B cell (primary cell): ENCODE results near the gene LRCOL1. TPM values are rescaled to one million over a fixed set of nuclear protein-coding genes. Genes with fewer than 3 reads are reported as not detected.

Source experiments
- ATAC-seq: fragments of 200-7000 bp; cut with Tn5 transposase; one replicate; pipeline ENCODE4 v1.10.0; 2021; ENCODE audit warnings: low read depth, mild to moderate bottlenecking, moderate number of reproducible peaks, moderate library complexity
- CTCF ChIA-PET: fragments of 350-600 bp; sonication (Branson Sonifier 250); formaldehyde crosslinking; loops from one replicate; lab custom pipeline; 2021; ENCODE audit warnings: antibody characterized with exemption, inconsistent platforms; lab: Charles Lee
- POLR2A ChIA-PET: fragments of 350-600 bp; sonication (Branson Sonifier 250); formaldehyde crosslinking; loops from one replicate; lab custom pipeline; 2021; ENCODE audit warnings: antibody characterized with exemption; lab: Charles Lee
- DNase-seq: peaks from one replicate; pipeline ENCODE4 v3.0.0; 2013
- H2AFZ ChIP-seq: 2 replicates; pipeline ENCODE4 v1.6.1; 2012; ENCODE audit warnings: mild to moderate bottlenecking, low read depth, low read length; ENCODE audit not compliant: insufficient read depth, poor library complexity, severe bottlenecking
- H3K27ac ChIP-seq, 2 donors: 1 replicate in 1 of 2; 2 replicates in 1 of 2; pipeline ENCODE4 v1.5.1; 2012 to 2013; ENCODE audit warnings: low read length in 2 of 2, mild to moderate bottlenecking in 2 of 2, moderate library complexity in 1 of 2
- H3K27me3 ChIP-seq, 4 experiments: fragments of 200-600 bp in 1 of 4; sonication (generic) in 1 of 4; replicated peaks in 1 of 4; 1 replicate in 2 of 4; 2 replicates in 2 of 4; pipeline versions ENCODE4 v1.6.1 to v1.7.0; 2013 to 2016; ENCODE audit warnings: low read length in 3 of 4, mild to moderate bottlenecking in 2 of 4, mixed read lengths in 1 of 4, moderate library complexity in 1 of 4; ENCODE audit not compliant: insufficient read depth in 4 of 4, control insufficient read depth in 3 of 4; ENCODE audit errors: control extremely low read depth in 1 of 4
- H3K36me3 ChIP-seq, 2 experiments: replicated peaks in 1 of 2; 1 replicate in 1 of 2; 2 replicates in 1 of 2; pipeline versions ENCODE4 v1.6.1 to v1.7.1; 2013; ENCODE audit warnings: low read length in 1 of 2; ENCODE audit not compliant: insufficient read depth in 2 of 2, control insufficient read depth in 1 of 2; ENCODE audit errors: control extremely low read depth in 1 of 2, extremely low read depth in 1 of 2
- H3K4me1 ChIP-seq, 2 donors: fragments of 200-600 bp in 1 of 2; sonication (generic) in 1 of 2; 1 replicate in 1 of 2; 2 replicates in 1 of 2; pipeline versions ENCODE4 v1.5.1 to v1.6.1; 2013 to 2017; ENCODE audit warnings: low read length in 2 of 2; ENCODE audit not compliant: control insufficient read depth in 2 of 2, insufficient read depth in 2 of 2
- H3K4me2 ChIP-seq: replicated peaks from 2 replicates; pipeline ENCODE3; 2012; ENCODE audit warnings: mild to moderate bottlenecking, low read depth, low read length; ENCODE audit not compliant: poor library complexity, severe bottlenecking
- H3K4me3 ChIP-seq, 5 experiments: fragments of 200-600 bp in 1 of 5; sonication (generic) in 1 of 5; 1 replicate in 3 of 5; 2 replicates in 2 of 5; pipeline versions ENCODE4 v1.5.1 to v1.7.0; 2011 to 2016; ENCODE audit warnings: low read length in 4 of 5, mild to moderate bottlenecking in 4 of 5, low read depth in 2 of 5, control low read depth in 1 of 5, moderate library complexity in 1 of 5; ENCODE audit not compliant: insufficient read depth in 1 of 5; ENCODE audit errors: control extremely low read depth in 1 of 5, extremely low read depth in 1 of 5
- H3K79me2 ChIP-seq: fragments of 200-600 bp; sonication (generic); one replicate; pipeline ENCODE4 v1.6.0; 2016; ENCODE audit warnings: low read length; ENCODE audit not compliant: control insufficient read depth, insufficient read depth
- H3K9ac ChIP-seq: fragments of 200-600 bp; sonication (generic); 2 replicates; pipeline ENCODE4 v1.6.1; 2017; ENCODE audit warnings: mild to moderate bottlenecking, low read length, moderate library complexity
- H3K9me3 ChIP-seq, 3 donors: one replicate each; pipeline versions ENCODE4 v1.6.1 to v1.7.1; 2013; ENCODE audit warnings: low read length in 2 of 3; ENCODE audit not compliant: control insufficient read depth in 2 of 3, insufficient read depth in 1 of 3; ENCODE audit errors: control extremely low read depth in 1 of 3
- H4K20me1 ChIP-seq: 2 replicates; pipeline ENCODE4 v1.6.0; 2012; ENCODE audit warnings: mild to moderate bottlenecking, low read length; ENCODE audit not compliant: insufficient read depth, control insufficient read depth, poor library complexity, severe bottlenecking
- H3K27ac Mint-ChIP-seq: one replicate; pipeline ENCODE4 v1.8.0; 2021; ENCODE audit warnings: mixed read lengths
- H3K27me3 Mint-ChIP-seq: one replicate; pipeline ENCODE4 v1.8.0; 2021; ENCODE audit warnings: mixed read lengths
- H3K4me1 Mint-ChIP-seq: one replicate; pipeline ENCODE4 v1.8.0; 2021; ENCODE audit warnings: mixed read lengths
- H3K4me3 Mint-ChIP-seq: one replicate; pipeline ENCODE4 v1.8.0; 2021; ENCODE audit warnings: mixed read lengths
- H3K9me3 Mint-ChIP-seq: one replicate; pipeline ENCODE4 v1.8.0; 2022; ENCODE audit warnings: mixed read lengths; ENCODE audit not compliant: insufficient read depth
- EZH2 ChIP-seq: IDR thresholded peaks from 2 replicates; pipeline ENCODE4 v1.6.1; 2012; ENCODE audit warnings: borderline replicate concordance, low read depth, mild to moderate bottlenecking, moderate library complexity, low read length; ENCODE audit not compliant: insufficient read depth, poor library complexity, severe bottlenecking
- WGBS: methylation state at CpG from one replicate; pipeline ENCODE4 v1.1.5; 2013; ENCODE audit warnings: missing lambda C conversion rate; ENCODE audit not compliant: insufficient coverage; 5-methylcytosine and 5-hydroxymethylcytosine counted together
- intact Hi-C: fragments of 100-400 bp; cut with micrococcal nuclease; formaldehyde crosslinking; loops from one replicate; pipeline ENCODE4 v1.10.0; 2022
- polyA plus RNA-seq: library from polyadenylated mRNA; depleted of rRNA; stranded (reverse); fragments of >200 nt; gene quantifications from 2 replicates; pipeline ENCODE4 v1.2.3, GENCODE V29; 2012
- total RNA-seq, 2 donors: library from RNA; stranded (reverse); fragments of 120-200 nt in 1 of 2; gene quantifications; 1 replicate in 1 of 2; 2 replicates in 1 of 2; pipeline versions ENCODE4 v1.2.3 to v1.2.4, GENCODE V29; 2013 to 2022
- TF ChIP-seq, protein P1 (sequence below): fragments of 200-600 bp; IDR thresholded peaks from one replicate; pipeline ENCODE4 v1.8.0; 2022; ENCODE audit warnings: antibody characterized with exemption, mild to moderate bottlenecking

LRCOL1 gene
- total and polyA plus RNA-seq, 2 donors (not counting 1 experiment from before 2014, with no cell fraction given), result not detected

DNA sequence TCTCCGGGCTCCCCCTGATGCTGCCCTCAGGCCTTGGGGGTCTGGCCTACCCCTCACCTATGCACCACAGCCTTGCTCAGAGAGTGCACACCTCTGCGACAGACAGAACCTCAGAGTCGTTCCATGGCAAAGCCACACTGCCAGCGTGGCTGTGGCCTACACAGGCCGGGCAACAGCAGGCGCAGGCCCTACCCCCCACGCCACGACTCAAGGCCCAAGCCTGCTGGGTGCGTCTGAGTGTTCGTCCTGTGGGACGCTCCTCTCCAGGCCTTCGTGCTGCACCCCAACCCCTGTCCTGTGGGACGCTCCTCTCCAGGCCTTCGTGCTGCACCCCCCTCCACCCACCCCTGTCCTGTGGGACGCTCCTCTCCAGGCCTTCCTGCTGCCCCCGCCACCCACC lies 54.2 kb downstream of the LRCOL1 start:
- Histone ChIP-seq H3K27ac (no peak overlapping the region), H3K4me3 (no peak overlapping the region), H3K27me3 (no peaks in the 10 kb centered on the region), H3K9ac (no peak overlapping the region), H3K36me3 (peaks cover 0 to 3% of the 10 kb centered on the region in 2 experiments), H2AFZ (no peak overlapping the region), H3K9me3 (peaks cover 0 to 7% (median 0%) of the 10 kb centered on the region in 3 donors), H3K4me2 (no peak overlapping the region), H3K4me1 (peaks cover 22 to 27% of the 10 kb centered on the region in 2 donors), H3K79me2 (peaks cover 4% of the 10 kb centered on the region), H4K20me1 (peaks cover 32% of the 10 kb centered on the region)
- TF ChIP-seq EZH2, result no peak
- TF ChIP-seq, protein P1, sequence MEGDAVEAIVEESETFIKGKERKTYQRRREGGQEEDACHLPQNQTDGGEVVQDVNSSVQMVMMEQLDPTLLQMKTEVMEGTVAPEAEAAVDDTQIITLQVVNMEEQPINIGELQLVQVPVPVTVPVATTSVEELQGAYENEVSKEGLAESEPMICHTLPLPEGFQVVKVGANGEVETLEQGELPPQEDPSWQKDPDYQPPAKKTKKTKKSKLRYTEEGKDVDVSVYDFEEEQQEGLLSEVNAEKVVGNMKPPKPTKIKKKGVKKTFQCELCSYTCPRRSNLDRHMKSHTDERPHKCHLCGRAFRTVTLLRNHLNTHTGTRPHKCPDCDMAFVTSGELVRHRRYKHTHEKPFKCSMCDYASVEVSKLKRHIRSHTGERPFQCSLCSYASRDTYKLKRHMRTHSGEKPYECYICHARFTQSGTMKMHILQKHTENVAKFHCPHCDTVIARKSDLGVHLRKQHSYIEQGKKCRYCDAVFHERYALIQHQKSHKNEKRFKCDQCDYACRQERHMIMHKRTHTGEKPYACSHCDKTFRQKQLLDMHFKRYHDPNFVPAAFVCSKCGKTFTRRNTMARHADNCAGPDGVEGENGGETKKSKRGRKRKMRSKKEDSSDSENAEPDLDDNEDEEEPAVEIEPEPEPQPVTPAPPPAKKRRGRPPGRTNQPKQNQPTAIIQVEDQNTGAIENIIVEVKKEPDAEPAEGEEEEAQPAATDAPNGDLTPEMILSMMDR, result no peak
- ATAC-seq (no peak), DNase-seq (no peak)
- no peak overlapping the region for H3K27ac Mint-ChIP-seq
- POLR2A ChIA-PET, result no interaction called here
- intact Hi-C loops, result no loop called here
- WGBS, result 89% methylated on average over 7 of the region's 16 CpGs
- H3K4me1 Mint-ChIP-seq, result peaks cover 23% of the 10 kb centered on the region
- CTCF ChIA-PET, result no interaction called here
- H3K4me3 Mint-ChIP-seq, result no peak overlapping the region
- no peaks in the 10 kb centered on the region for H3K27me3 Mint-ChIP-seq
- H3K9me3 Mint-ChIP-seq, result no peaks in the 10 kb centered on the region

DNA sequence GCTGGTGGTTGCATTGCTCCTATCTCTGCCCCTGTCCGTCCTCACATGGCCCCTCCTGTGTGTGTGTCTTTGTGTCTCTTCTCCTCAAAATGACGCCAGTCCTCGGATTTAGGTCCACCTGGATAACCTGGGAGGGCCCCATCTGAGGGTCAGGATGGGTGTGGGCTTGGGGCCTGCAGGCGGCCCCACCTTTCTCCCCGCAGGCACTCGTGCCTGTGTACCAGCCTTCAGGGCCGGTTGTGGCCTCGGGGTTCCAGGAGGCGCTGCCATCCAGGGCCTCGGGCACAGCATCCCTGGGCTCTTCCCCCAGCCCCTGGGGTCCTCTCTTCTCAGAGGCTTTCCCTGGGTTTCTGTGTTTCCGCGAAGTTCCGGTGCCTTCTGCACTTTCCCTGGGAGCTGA lies 54.7 kb downstream of the LRCOL1 start:
- H3K36me3 ChIP-seq, result peaks cover 0 to 3% of the 10 kb centered on the region in 2 experiments
- H3K9me3 ChIP-seq, result peaks cover 0 to 7% (median 0%) of the 10 kb centered on the region in 3 donors
- no peak overlapping the region for H2AFZ ChIP-seq
- no peak overlapping the region for H3K27ac Mint-ChIP-seq
- ATAC-seq (no peak), DNase-seq (no peak)
- peaks cover 26% of the 10 kb centered on the region for H4K20me1 ChIP-seq
- no peak overlapping the region for H3K27ac ChIP-seq
- intact Hi-C loops, result no loop called here
- no peak for TF ChIP-seq EZH2
- ChIA-PET CTCF (interaction anchor here (1.6 kb wide), 1 partner anchor 140 kb away, joined by 7 read pairs; no protein-coding TSS in a partner anchor), POLR2A (no interaction called here)
- no peak overlapping the region for H3K4me3 ChIP-seq
- no peaks in the 10 kb centered on the region for H3K27me3 ChIP-seq
- H3K4me3 Mint-ChIP-seq, result no peak overlapping the region
- peaks cover 19% of the 10 kb centered on the region for H3K4me1 Mint-ChIP-seq
- H3K9ac ChIP-seq, result no peak overlapping the region
- no peaks in the 10 kb centered on the region for H3K79me2 ChIP-seq
- H3K4me2 ChIP-seq, result no peak overlapping the region
- WGBS, result 96% methylated on average over 12 of the region's 13 CpGs
- no peaks in the 10 kb centered on the region for H3K9me3 Mint-ChIP-seq
- H3K4me1 ChIP-seq, result peaks cover 16 to 22% of the 10 kb centered on the region in 2 donors
- H3K27me3 Mint-ChIP-seq, result no peaks in the 10 kb centered on the region
